PC-3 (cell line): Measurements from ENCODE around the gene SOST. TPM values are rescaled to one million over a fixed set of nuclear protein-coding genes. Genes with fewer than 3 reads are reported as not detected.
A peak's percentile ranks its signal among the peaks of the same experiment; 100 is the strongest.

Experiments used
- ATAC-seq: fragments of 200-7000 bp; cut with Tn5 transposase; 2 replicates; pipeline ENCODE4 v1.9.1; 2020; ENCODE audit warnings: mild to moderate bottlenecking, moderate library complexity
- BruUV-seq: library from RNA; stranded (reverse); fragments of 400-500 nt; replicated peaks from 2 replicates; lab custom pipeline; 2021; lab: Mats Ljungman, UMichigan
- CTCF ChIA-PET: fragments of 300-600 bp; sonication (Branson Sonifier 250); formaldehyde crosslinking; loops from one replicate; lab custom pipeline; 2022; ENCODE audit warnings: antibody characterized with exemption; lab: Charles Lee
- POLR2A ChIA-PET: fragments of 300-600 bp; sonication (Branson Sonifier 250); formaldehyde crosslinking; loops from one replicate; lab custom pipeline; 2022; ENCODE audit warnings: antibody characterized with exemption; ENCODE audit not compliant: unreplicated experiment; lab: Charles Lee
- DNase-seq: peaks from one replicate; pipeline ENCODE4 v3.0.0-alpha.2; 2015
- H2AFZ ChIP-seq: fragments of 300-600 bp; sonication (generic); 2 replicates; pipeline ENCODE4 v1.6.0; 2016; ENCODE audit warnings: antibody characterized with exemption, low read length
- H3F3A ChIP-seq: fragments of 300-600 bp; sonication (generic); one replicate; pipeline ENCODE4 v1.6.0; 2017; ENCODE audit warnings: antibody characterized with exemption, low read length, control low read depth, mild to moderate bottlenecking; ENCODE audit not compliant: unreplicated experiment
- H3K27ac ChIP-seq: fragments of 300-600 bp; sonication (generic); 2 replicates; pipeline ENCODE4 v1.5.1; 2016; ENCODE audit warnings: mild to moderate bottlenecking, low read length
- H3K27me3 ChIP-seq: fragments of 300-600 bp; sonication (generic); 2 replicates; pipeline ENCODE4 v1.6.1; 2016; ENCODE audit warnings: low read length, mixed read lengths
- H3K36me3 ChIP-seq: fragments of 300-600 bp; sonication (generic); 2 replicates; pipeline ENCODE4 v1.6.1; 2016; ENCODE audit warnings: low read depth, mixed run types, low read length, mixed read lengths
- H3K4me1 ChIP-seq: fragments of 300-600 bp; sonication (generic); 2 replicates; pipeline ENCODE4 v1.5.1; 2016; ENCODE audit warnings: low read length; ENCODE audit not compliant: insufficient read depth
- H3K4me2 ChIP-seq: fragments of 300-600 bp; sonication (generic); 2 replicates; pipeline ENCODE4 v1.6.0; 2016; ENCODE audit warnings: low read length
- H3K4me3 ChIP-seq: fragments of 300-600 bp; sonication (generic); 2 replicates; pipeline ENCODE4 v1.5.1; 2016; ENCODE audit warnings: mild to moderate bottlenecking, low read length, mixed read lengths
- H3K79me2 ChIP-seq: fragments of 300-600 bp; sonication (generic); 2 replicates; pipeline ENCODE4 v1.6.1; 2017; ENCODE audit warnings: low read length, mixed read lengths
- H3K9ac ChIP-seq: fragments of 300-600 bp; sonication (generic); 2 replicates; pipeline ENCODE4 v1.6.0; 2016; ENCODE audit warnings: mild to moderate bottlenecking, low read length
- H3K9me2 ChIP-seq: fragments of 300-600 bp; sonication (generic); replicated peaks from 2 replicates; pipeline ENCODE4 v1.6.1; 2016; ENCODE audit warnings: mixed run types, low read length, mixed read lengths
- H3K9me3 ChIP-seq: fragments of 300-600 bp; sonication (generic); 2 replicates; pipeline ENCODE4 v1.6.1; 2016; ENCODE audit warnings: low read length, mixed read lengths
- H4K20me1 ChIP-seq: fragments of 300-600 bp; sonication (generic); 2 replicates; pipeline ENCODE4 v1.6.1; 2016; ENCODE audit warnings: low read length, mixed read lengths
- EZH2 ChIP-seq: fragments of 300-600 bp; sonication (generic); IDR thresholded peaks from one replicate; pipeline ENCODE4 v1.6.1; 2017; ENCODE audit warnings: antibody characterized with exemption, mild to moderate bottlenecking, low read length; ENCODE audit not compliant: unreplicated experiment
- EZH2phosphoT487 ChIP-seq: fragments of 300-600 bp; sonication (generic); IDR thresholded peaks from 2 replicates; pipeline ENCODE4 v1.6.1; 2018; ENCODE audit warnings: mild to moderate bottlenecking, antibody characterized with exemption, low read length, borderline replicate concordance
- intact Hi-C: fragments of 100-400 bp; cut with micrococcal nuclease; formaldehyde crosslinking; loops from 2 replicates; pipeline ENCODE4 v1.9.0; 2023
- total RNA-seq: library from RNA; depleted of rRNA; stranded (reverse); fragments of >200 nt; gene quantifications from 2 replicates; pipeline ENCODE4 v1.2.3, GENCODE V29; 2014
- TF ChIP-seq, protein P1 (sequence below): fragments of 300-600 bp; sonication (generic); conservative IDR thresholded peaks from 2 replicates; pipeline ENCODE4 v1.5.1; 2017; ENCODE audit warnings: antibody characterized with exemption, low read depth, mild to moderate bottlenecking, low read length

The SOST gene
- total RNA-seq, 1 experiment from 2014 or later: not detected

DNA sequence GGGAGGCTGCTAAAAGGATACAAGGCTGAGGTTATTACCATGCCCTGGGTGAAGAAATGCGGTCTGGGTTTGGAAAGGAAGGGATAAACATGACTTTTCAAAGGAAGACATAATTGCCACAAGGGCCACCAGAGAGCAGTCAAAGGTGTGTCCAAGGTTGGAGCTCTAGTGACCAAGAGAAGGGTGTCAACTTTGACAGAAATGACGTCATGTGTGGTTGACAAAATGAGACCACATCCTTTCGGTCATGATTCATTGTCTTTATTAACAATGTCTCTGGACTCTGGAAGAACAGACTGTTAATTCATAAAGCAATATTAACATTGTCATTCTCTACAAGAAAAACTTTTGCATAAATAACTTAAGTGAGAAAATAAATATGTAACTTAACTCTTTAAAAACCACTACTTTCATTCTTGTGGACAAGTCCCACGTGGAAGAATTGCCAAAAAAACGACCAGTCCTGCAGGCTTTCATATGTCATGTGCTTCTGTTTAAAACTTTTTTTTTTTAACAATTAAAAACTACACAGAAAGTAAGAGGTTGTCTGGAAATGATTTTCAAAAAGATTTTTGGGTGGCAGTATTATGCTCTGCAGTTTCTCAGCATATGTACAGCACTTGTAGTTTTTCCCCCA is 5.0 kb downstream of the SOST start:
- H3K9ac ChIP-seq: peak overlapping the region; percentile 19; the same call in 1 of the 2 replicates
- no peak overlapping the region for H2AFZ ChIP-seq
- peak overlapping the region; percentile 21 for H3K4me2 ChIP-seq
- BruUV-seq: no TSS peak
- no peaks in the 10 kb centered on the region for H3K79me2 ChIP-seq
- H3K4me1 ChIP-seq: peaks cover 43% of the 10 kb centered on the region
- ChIA-PET POLR2A (interaction anchor here (0.6 to 0.7 kb wide), 2 partner anchors 19 to 295 kb away, joined by 4 read pairs; no protein-coding TSS in a partner anchor), CTCF (no interaction called here)
- peak overlapping the region; percentile 54 for H3K27ac ChIP-seq
- intact Hi-C loops: no loop called here
- DNase-seq: peak; percentile 88
- no peaks in the 10 kb centered on the region for H3K9me3 ChIP-seq
- H3F3A ChIP-seq: no peaks in the 10 kb centered on the region
- H3K9me2 ChIP-seq: no peaks in the 10 kb centered on the region
- no peak overlapping the region for H3K4me3 ChIP-seq
- no peaks in the 10 kb centered on the region for H3K36me3 ChIP-seq
- peak; percentile 54 for ATAC-seq
- TF ChIP-seq, protein P1, sequence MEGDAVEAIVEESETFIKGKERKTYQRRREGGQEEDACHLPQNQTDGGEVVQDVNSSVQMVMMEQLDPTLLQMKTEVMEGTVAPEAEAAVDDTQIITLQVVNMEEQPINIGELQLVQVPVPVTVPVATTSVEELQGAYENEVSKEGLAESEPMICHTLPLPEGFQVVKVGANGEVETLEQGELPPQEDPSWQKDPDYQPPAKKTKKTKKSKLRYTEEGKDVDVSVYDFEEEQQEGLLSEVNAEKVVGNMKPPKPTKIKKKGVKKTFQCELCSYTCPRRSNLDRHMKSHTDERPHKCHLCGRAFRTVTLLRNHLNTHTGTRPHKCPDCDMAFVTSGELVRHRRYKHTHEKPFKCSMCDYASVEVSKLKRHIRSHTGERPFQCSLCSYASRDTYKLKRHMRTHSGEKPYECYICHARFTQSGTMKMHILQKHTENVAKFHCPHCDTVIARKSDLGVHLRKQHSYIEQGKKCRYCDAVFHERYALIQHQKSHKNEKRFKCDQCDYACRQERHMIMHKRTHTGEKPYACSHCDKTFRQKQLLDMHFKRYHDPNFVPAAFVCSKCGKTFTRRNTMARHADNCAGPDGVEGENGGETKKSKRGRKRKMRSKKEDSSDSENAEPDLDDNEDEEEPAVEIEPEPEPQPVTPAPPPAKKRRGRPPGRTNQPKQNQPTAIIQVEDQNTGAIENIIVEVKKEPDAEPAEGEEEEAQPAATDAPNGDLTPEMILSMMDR: peak; percentile 42
- no peak for TF ChIP-seq EZH2
- no peaks in the 10 kb centered on the region for H4K20me1 ChIP-seq
- no peaks in the 10 kb centered on the region for H3K27me3 ChIP-seq

DNA sequence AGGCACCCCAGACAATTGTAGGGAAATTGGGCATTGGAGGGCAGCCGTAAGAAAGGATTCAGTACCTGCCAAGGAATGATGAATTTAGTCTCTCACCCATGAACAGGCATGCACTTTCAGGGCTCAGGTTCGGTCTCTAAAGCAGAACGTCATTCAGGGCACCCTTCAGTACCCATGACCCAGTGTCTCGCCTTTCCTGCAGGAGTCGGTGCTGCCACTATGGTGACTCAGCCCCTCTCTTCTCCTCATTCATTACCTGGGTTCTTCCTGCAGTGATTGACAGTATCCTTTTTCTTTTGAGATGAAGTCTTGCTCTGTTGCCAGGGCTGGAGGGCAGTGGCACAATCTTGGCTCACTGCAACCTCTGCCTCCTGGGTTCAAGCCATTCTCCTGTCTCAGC is 8.4 kb downstream of the SOST start:
- ChIA-PET CTCF (no interaction called here), POLR2A (no interaction called here)
- Histone ChIP-seq H3K4me1 (peaks cover 41% of the 10 kb centered on the region), H3K36me3 (no peaks in the 10 kb centered on the region), H3K9me3 (no peaks in the 10 kb centered on the region), H3K4me2 (peak overlapping the region; percentile 72), H3K9ac (peak overlapping the region; percentile 59), H2AFZ (peak overlapping the region; percentile 65), H3K79me2 (no peaks in the 10 kb centered on the region), H3F3A (no peaks in the 10 kb centered on the region), H3K27me3 (no peaks in the 10 kb centered on the region), H3K4me3 (no peak overlapping the region), H4K20me1 (no peaks in the 10 kb centered on the region), H3K9me2 (no peaks in the 10 kb centered on the region), H3K27ac (peak overlapping the region; percentile 83)
- no peak for TF ChIP-seq EZH2
- no peak for TF ChIP-seq EZH2phosphoT487
- TF ChIP-seq, protein P1: no peak
- peak; percentile 67 for ATAC-seq
- DNase-seq: peak; percentile 76
- BruUV-seq: no TSS peak
- intact Hi-C loops: no loop called here

DNA sequence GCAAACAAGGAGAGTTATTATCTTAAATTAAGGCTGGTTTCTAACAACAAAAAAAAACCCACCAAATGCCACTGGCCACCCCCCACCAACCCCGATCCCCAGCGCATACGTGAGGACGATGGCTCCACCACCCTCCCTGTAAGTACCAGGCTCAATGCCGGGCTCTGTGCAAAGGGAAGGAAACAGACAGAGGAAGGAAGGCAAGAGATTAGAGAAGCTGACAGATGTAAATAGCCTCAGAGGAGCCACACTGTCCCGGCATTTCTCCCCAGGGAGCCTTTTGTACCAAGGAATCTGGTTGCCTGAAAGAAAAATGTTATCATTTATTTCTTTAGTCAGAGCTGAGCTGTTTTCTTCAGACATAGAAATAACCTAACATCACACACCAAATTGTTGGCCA is 13.1 kb downstream of the SOST start:
- no peaks in the 10 kb centered on the region for H3K27me3 ChIP-seq
- TF ChIP-seq EZH2 (no peak), EZH2phosphoT487 (no peak)
- TF ChIP-seq, protein P1: no peak
- H3F3A ChIP-seq: no peaks in the 10 kb centered on the region
- ChIA-PET POLR2A (interaction anchor here (0.6 kb wide), 1 partner anchor 1139 kb away, joined by 3 read pairs; no protein-coding TSS in a partner anchor), CTCF (no interaction called here)
- no peaks in the 10 kb centered on the region for H3K36me3 ChIP-seq
- no peak overlapping the region for H3K9ac ChIP-seq
- no peaks in the 10 kb centered on the region for H4K20me1 ChIP-seq
- BruUV-seq: no TSS peak
- H3K79me2 ChIP-seq: no peaks in the 10 kb centered on the region
- ATAC-seq (no peak), DNase-seq (no peak)
- intact Hi-C loops: no loop called here
- H3K4me3 ChIP-seq: no peak overlapping the region
- H3K9me3 ChIP-seq: no peaks in the 10 kb centered on the region
- H3K27ac ChIP-seq: no peak overlapping the region
- H3K4me1 ChIP-seq: peaks cover 22% of the 10 kb centered on the region
- no peaks in the 10 kb centered on the region for H3K9me2 ChIP-seq
- H3K4me2 ChIP-seq: no peak overlapping the region
- H2AFZ ChIP-seq: no peak overlapping the region
